Activated CD4-positive, alpha-beta T cell treated with anti-CD3 and anti-CD28 coated beads for 1 hour (primary cell): ENCODE results near the gene TMEM38A.

Source experiments
- DNase-seq: peaks from one replicate; pipeline ENCODE4 v3.0.0-alpha.2; 2020

The TMEM38A gene, protein sequence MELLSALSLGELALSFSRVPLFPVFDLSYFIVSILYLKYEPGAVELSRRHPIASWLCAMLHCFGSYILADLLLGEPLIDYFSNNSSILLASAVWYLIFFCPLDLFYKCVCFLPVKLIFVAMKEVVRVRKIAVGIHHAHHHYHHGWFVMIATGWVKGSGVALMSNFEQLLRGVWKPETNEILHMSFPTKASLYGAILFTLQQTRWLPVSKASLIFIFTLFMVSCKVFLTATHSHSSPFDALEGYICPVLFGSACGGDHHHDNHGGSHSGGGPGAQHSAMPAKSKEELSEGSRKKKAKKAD

GRCh38 chr19:16660763-16661479 lies at the start of gene TMEM38A:
Gene TMEM38A, plus strand, starts transcription at chr19:16661139. Its CDS starts 79 bp downstream, at chr19:16661218.
- peak; percentile 29 for DNase-seq

- DNase-seq: no peak
These were observed 48.3 kb upstream of the TMEM38A start for GRCh38 chr19:16612636-16613035.

DNA sequence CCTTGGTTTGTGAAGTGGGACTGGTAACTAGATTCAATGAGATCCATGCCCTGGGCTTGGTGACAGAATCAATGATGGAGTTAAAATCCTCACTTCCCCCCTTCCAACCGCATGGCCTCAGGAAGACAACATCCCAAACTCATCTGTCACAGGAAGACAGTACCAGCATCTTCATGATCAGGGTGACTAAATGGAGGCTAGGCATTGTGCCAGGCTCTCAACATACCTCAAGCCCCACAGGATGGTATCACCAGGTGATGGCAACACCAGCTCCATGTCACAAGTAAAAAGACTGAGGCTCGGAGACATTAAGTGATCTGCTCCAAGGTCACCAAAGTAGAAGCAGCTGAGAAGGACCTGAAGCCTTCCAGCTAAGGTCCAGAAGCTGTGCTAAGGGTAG lies 47.1 kb upstream of the TMEM38A start:
- no peak for DNase-seq

DNA sequence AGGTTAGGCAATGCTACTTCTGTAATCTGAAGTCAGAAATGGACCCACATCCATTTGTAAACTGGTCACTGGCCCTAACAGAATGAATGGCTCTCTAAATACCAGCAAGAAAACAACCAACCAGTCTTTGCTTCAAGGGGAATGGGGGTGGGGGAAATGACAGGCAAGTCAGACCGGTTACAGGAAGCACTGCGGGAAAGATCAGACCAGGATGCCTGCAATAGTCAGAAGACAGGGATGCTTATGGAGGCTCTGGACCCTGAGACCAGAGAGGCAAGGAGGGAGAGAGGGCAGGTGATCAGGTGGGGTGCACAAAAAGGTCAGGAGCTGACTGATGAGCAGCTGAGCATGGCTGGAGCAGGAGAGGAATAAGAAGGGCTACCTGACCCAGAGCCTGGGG lies 46.0 kb upstream of the TMEM38A start:
- DNase-seq: no peak

DNA sequence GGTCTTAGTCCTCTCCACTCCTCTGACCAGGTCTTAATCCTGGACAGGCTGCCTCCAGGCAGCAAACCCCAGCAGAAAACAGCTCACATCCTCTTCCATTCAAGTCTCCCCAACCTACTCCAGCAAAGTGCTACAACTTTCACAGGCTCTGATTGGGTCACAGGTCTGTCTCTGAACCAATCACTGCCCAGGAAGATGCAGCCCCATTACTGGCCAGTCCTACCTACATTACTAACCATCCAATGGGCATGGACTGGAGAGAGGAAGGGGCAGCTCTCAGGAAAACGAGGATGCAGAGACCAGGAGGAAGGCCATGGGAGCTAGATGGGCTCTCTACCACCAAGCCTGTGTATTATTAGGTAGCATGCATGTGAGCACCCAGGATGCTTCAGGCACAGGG lies 45.1 kb upstream of the TMEM38A start:
- DNase-seq: no peak

DNA sequence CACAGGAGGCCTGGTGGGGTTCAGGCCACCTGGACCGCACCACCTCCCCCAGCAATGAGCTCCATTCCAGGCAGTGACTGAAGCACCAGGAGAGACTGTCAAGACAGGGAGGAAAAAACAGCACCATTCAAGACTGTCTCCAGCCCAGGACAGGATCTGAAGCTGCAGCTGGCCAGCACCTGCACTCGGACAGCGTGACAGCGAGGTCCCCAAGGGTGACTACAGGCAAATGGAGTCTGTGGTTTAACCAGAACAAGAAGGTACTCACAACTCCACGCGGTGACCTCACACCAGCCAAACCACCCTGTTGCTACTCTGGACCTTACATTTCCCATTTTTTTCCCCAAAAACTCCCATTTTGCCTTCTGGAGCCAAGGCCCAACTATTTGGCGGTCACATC lies 42.7 kb upstream of the TMEM38A start:
- DNase-seq: no peak

DNA sequence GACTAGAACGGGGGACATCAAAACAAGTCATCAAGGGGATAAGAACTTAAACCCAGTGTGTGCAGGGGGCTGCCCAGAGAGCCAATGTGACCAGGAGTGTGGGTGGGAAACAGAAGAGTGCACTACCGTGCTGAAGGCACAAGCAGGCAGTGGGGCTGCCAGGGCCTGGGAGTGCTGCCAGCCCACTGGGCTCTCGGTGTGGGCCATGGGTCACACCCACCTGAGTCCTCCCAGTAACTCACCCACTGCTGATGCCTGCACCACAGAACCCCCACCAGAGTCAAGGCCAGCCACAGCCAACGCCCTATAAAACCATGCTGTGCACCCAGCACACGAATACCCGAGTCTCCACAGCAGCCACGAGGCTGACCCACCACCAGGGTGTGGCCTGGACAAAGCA lies 41.5 kb upstream of the TMEM38A start:
- no peak for DNase-seq

DNA sequence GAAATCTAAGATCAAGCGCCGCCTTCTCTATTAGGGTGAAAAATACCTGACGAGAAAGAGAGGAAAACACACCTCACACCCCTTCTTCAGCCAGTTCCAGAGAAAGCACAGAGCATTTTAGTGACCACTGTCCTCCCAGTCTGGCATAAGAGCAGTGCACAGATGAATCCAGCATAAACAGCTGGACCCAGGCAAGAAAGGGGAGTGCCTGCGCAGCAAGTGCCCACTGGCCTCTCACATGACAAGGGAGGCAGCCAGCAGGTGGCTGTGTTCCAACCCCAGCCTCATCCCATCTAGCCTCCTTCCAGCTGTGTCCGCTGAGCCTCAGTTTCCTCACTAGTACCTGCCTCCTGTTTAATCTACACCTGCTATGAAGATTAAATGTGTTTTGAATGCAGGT lies 40.9 kb upstream of the TMEM38A start:
- no peak for DNase-seq

DNA sequence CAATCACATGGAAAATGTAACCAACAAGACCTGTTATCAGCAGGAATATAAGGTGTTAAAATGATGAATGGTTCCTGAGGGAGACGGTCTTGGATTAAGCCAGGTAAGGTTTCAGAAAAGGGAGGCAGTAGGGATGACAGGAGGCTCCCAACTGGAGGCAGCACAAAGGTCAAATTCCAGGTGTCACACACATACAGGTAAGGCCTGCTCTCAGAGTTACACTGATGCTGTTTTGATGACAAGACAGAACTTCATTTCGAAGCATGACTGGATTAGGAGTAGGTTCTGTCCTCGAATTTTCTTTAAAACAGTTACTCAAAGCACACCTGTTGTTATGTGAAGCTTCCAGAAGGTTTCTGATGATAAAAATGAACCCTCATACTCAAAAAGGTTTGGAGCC lies 40.4 kb upstream of the TMEM38A start:
- no peak for DNase-seq

DNA sequence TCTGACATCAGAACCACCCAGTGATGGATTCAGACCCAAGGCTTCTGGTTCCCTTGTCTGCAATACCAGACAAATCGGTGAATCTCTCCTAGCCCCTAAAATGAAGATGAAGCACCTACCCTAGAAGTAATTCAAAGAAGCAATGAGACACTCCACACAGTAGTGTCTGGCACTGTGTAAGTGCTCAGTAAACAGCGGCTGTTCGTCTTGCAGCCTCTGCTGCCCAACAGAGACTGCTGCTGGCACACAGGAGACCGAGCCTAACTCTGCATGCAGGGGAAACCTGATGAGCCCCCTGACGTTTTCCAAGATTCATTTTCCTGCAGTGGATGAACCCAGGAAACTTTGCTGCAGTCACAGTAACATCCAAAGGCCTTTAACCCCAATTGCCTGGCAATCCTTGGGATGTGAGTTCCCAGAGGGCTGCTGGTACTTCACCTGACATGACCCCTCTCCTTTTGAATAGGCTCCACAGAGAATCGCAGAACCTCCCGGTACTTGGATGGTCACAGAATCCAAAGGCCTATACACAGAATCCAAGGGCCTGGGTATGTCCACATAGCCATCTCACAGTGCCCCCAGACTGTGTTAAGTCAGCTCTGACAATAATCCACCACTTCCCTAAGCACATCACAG lies 39.7 kb upstream of the TMEM38A start:
- no peak for DNase-seq

DNA sequence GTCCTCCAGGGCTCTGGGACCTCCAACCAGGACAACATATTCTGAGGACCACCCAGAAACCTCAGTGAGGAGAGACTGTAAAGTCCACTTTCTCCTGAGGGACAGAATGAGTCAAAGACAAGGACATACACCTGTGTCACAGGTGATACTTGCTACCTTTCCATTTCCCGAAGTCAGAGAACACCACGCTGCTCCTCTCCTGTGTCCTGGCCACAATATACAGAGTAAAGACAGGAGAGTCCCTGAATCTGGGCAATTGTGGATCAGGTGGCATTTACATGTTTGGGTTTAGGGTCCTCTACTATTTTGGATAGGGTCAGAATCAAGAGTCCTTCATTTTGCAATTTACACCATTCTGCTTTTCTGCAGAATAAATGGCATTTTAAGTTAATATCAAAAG lies 37.9 kb upstream of the TMEM38A start:
- DNase-seq: no peak

DNA sequence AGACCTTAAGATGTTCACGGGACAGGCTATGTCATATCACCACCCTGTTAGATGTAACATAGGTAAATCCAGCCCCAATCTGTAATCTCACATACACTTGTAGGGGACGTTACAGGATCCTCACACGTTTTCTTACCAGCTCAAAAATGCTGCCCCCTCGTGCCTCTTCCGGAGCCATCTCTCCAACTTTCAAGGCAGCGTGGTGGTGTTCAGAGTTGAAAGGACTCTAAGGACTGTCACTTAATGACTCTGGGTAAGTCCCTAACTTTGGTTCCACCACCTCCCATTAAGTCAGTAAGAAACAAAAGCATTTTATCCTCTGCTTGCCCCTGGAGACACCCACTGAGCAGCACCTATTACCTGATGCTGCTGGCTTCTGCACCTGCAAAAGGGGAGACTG lies 37.4 kb upstream of the TMEM38A start:
- no peak for DNase-seq

DNA sequence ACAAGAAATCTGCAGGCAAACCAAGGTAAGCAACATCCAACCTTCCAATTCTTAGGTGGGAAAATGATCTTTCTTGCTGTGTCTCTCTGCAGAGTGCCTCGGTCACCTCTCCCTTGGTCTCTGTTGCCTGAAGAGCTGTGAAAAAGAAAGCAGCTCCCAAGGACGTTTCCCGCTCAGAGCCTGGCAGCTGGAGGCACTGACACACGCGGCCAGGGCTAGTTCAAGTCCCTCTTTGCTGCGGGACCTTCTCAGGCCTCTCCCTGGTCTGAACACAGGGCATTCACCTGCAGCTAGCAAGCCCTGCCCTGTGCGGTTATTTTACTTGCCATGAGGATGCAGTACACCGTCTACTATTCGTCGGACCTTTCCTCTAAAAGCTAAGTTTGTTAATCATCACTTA lies 36.7 kb upstream of the TMEM38A start:
- DNase-seq: no peak

GRCh38 chr19:16625163-16625958 lies 35.6 kb upstream of the TMEM38A start:
- DNase-seq: no peak

GRCh38 chr19:16626796-16627192 lies 34.1 kb upstream of the TMEM38A start:
- DNase-seq: no peak

DNA sequence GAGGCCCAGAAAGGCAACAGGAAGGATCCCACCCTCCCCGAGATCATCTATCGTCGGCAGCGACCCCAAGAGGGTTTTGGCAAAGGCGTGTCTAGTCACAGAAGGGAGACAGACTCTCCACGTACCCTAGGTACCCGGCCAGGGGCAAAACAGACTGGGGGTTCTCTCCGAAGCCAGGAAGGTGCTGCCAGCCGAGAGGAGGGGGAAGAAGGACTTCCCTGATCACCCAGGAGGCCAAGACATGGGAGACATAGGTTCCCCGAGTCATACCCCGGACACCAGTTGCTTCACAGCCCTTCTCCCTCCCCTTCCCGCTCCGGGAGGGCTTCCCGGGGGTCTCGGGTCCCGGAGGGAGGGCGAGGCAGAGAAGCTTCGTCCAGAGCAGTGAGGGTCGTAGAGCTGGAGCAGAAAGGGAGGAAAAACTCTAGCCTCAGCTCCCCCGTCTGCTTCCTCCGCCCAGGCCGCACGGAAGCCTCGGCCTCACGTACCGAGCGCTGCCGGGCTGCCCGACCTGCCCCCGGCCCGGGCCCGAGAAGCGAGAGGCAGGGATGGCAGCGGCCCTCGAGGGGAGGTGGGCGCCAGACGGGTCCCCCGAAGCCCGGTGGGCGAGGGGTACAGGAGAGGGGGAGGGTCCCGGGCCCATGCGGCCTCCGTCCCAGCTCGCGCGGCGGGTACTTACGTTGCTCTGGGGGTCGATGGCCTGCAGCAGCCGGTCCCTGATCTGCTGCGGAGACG lies 33.6 kb upstream of the TMEM38A start:
- DNase-seq: no peak

DNA sequence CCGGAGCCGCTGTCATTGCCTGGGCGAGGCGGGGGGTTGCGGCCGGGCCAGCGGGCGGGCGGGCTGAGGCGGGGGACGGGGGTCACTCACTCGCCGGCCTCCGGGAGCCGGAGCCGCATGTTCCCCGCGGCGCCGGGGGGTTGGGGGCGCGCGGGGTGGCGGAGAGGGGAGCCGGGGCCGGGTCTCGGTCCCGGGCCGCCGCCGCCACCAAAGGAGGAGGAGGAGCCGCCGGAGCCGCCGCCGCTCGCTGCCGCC lies 33.1 kb upstream of the TMEM38A start:
- no peak for DNase-seq

DNA sequence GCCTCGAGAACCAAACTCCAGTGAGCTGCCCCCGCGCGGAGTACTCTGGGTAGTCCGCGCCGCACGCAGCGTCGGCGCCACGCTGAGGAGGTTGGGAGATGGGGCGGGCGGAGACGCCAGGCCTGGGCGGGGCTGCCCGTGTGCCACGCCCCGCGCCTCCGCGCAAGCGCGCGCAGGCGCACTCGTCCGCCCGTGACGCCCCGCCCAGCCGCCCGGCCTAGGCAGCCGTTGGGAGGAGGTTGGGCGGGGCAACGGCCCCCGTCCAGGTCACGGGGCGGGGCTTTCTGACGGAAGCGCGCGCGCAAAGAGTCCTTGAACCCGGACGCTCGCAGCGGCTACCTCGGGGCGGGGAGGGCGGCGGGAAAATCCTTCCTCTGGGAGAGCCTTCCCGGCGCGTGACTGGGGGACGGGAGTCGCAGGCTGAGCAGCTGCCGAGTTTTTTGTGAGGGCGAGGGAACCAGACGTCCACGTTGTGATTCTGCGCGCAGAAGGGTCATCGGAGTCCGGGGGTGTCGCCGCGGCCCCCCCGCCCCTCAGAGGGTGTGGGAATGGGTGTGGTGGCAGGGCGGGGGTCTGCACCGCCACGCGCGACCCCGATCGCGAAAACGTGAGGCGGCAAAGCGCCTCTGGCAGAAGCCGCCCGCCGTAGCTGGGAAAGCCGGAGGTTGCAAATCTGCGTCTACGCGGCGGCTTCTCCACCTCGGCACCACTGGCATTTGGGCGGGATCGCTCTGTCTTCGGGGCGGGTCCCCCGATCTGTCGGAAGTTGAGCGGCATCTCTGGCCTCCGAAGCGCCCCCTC lies 32.6 kb upstream of the TMEM38A start, which contains the start of gene MED26:
Gene MED26, minus strand, starts transcription at position 22 of the 801 bp plus-strand sequence. CDS start 261 bp downstream, outside the sequence.
- DNase-seq: peak; percentile 95

GRCh38 chr19:16628984-16629691 lies 31.8 kb upstream of the TMEM38A start:
- DNase-seq: no peak

DNA sequence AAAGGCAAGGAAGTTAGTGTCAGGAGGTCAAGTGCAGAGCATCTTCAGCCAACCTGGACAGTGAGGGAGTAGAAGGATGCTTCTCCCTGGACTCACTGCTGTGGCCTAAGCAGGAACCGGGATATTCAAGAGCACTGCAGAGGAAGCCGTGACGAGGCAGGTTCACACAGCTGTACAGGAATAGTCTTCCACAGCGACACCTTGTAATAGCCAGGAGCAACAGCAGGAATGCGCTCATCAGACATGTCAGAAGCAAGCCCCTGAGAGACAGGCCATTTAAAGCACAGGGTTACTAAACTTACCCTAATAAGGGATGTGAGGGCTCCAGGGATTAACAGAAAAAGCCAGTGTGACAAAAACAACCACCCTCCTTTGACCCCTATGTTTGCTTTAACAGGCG lies 29.5 kb upstream of the TMEM38A start:
- DNase-seq: no peak

DNA sequence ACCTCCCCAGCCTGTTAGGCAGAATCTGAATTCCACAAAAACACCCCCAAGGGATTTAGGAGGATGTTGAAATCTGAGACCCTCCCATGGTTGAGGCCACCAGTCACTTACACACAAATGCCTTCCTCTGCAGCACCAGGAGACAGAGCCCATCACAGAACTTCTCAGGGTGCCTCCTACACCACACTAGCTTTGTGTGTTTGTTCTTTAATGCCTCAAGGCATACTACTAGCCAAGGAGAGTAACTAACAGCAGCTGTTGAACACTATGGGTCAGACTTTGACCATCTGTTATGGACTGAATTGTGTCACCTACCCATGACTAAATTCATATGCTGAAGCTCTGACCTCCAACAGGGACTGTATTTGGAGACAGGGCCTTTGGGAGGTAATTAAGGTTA lies 23.4 kb upstream of the TMEM38A start:
- no peak for DNase-seq
